GM12873 (cell line): ENCODE measurements around the gene BTBD17.
A peak's percentile ranks its signal among the peaks of the same experiment; 100 is the strongest.

ENCODE experiments used
- CTCF ChIP-seq: IDR thresholded peaks from 2 replicates; pipeline ENCODE4 v1.5.1; 2012; ENCODE audit warnings: low read depth, mild to moderate bottlenecking, moderate library complexity, low read length, control low read depth; ENCODE audit not compliant: insufficient read depth; ENCODE audit errors: missing control alignments

Gene BTBD17

GRCh38 chr17:74361230-74362068 lies at the start of gene BTBD17:
Gene BTBD17 (minus strand): TSS chr17:74361868. CDS start chr17:74361819, 49 bp downstream.
- TF ChIP-seq CTCF, result peak; percentile 68

GRCh38 chr17:74410001-74410443 lies 48.4 kb upstream of the BTBD17 start:
- no peak for TF ChIP-seq CTCF

GRCh38 chr17:74408815-74409214 lies 47.1 kb upstream of the BTBD17 start:
- no peak for TF ChIP-seq CTCF

GRCh38 chr17:74408262-74408661 lies 46.6 kb upstream of the BTBD17 start:
- no peak for TF ChIP-seq CTCF

- no peak for TF ChIP-seq CTCF
Observed at GRCh38 chr17:74407384-74407783, 45.7 kb upstream of the BTBD17 start.

GRCh38 chr17:74404789-74405188 lies 43.1 kb upstream of the BTBD17 start:
- no peak for TF ChIP-seq CTCF

- TF ChIP-seq CTCF, result no peak
Observed at GRCh38 chr17:74404218-74404617, 42.5 kb upstream of the BTBD17 start.
